GM08714 (cell line): ENCODE results near the gene ANKRD13D.
"Not testable (repeated sequence)": the region's sequence is repeated elsewhere in the genome, so short reads cannot be mapped to it uniquely, and the experiment has no call there.

Experiments used
- H3K4me3 ChIP-seq: fragments of 200-500 bp; sonication (Bioruptor generic); 2 replicates; pipeline ENCODE4 v1.5.1; 2014; ENCODE audit warnings: mild to moderate bottlenecking, low read length, inconsistent platforms
- ZNF274 ChIP-seq: IDR thresholded peaks from 2 replicates; pipeline ENCODE4 v1.6.1; 2012; ENCODE audit warnings: mild to moderate bottlenecking, low read depth, low read length

The ANKRD13D gene

GRCh38 chr11:67317205-67317887 is 28.2 kb downstream of the ANKRD13D start:
- peak overlapping the region; percentile 84 for H3K4me3 ChIP-seq
- TF ChIP-seq ZNF274, result no peak

DNA sequence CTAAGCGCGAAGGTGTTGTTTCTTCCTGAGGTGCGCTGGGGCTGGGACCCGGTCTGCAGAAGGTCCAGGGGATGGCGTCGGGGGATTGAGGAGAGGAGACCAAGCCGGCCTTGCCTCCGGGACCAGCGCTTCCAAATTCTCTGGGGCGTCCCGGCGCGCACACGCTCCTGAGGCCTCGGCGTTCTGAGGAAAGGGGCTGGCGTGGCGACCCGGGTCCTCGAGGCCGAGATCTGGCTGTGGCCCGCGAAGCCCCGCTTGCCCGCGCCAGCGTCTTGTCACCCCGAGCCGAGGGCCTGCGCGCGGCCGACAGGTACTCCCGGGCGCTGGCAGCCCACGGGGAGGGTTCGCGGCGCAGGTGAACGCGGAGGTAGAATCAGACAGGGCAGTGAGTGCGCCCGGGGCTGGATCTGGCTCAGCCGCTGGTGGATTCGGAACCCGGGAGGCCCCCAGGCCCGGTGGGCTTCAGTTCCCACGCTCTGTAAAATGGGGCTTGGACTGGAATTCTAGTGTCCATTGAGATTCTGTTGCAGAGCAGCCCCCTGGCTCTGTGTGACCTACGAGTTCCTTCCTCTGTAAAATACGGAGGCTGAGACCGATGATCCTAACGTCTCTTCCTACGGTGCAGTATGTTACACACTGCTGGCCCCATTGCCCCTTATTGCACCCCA is 28.9 kb downstream of the ANKRD13D start:
- TF ChIP-seq ZNF274, result no peak
- peak overlapping the region; percentile 84 for H3K4me3 ChIP-seq

GRCh38 chr11:67318876-67319275 is 29.8 kb downstream of the ANKRD13D start:
- H3K4me3 ChIP-seq, result not testable (repeated sequence)

GRCh38 chr11:67320011-67320410 is 30.9 kb downstream of the ANKRD13D start:
- no peak for TF ChIP-seq ZNF274
- no peak overlapping the region for H3K4me3 ChIP-seq

DNA sequence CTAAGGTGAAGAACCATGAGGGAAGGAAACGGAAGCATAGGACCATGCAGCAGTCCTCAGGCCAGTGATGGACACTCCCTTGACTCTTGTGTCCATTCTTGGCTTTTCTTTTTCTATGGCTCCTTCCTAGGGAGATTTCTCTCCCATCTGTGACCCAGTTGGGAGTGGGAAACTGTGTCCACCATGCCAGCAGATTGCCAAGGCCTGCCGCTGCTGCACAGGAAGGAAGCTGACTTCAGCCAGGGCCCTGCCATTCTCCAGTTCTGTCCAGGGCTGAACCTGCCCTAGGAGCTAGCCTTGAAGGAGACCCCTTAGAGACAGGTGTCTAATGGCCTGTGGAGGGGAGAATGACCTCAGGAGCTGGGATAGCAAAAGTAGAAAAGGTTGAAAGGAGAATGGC is 31.6 kb downstream of the ANKRD13D start:
- TF ChIP-seq ZNF274, result no peak
- H3K4me3 ChIP-seq, result no peak overlapping the region

- no peak for TF ChIP-seq ZNF274
- no peak overlapping the region for H3K4me3 ChIP-seq
These were observed 32.3 kb downstream of the ANKRD13D start for GRCh38 chr11:67321313-67321871.

GRCh38 chr11:67322049-67322448 is 32.9 kb downstream of the ANKRD13D start:
- no peak for TF ChIP-seq ZNF274
- no peak overlapping the region for H3K4me3 ChIP-seq

GRCh38 chr11:67323526-67323925 is 34.4 kb downstream of the ANKRD13D start:
- H3K4me3 ChIP-seq, result no peak overlapping the region
- no peak for TF ChIP-seq ZNF274

GRCh38 chr11:67332081-67332691 is 43.1 kb downstream of the ANKRD13D start:
- no peak overlapping the region for H3K4me3 ChIP-seq
- TF ChIP-seq ZNF274, result no peak

DNA sequence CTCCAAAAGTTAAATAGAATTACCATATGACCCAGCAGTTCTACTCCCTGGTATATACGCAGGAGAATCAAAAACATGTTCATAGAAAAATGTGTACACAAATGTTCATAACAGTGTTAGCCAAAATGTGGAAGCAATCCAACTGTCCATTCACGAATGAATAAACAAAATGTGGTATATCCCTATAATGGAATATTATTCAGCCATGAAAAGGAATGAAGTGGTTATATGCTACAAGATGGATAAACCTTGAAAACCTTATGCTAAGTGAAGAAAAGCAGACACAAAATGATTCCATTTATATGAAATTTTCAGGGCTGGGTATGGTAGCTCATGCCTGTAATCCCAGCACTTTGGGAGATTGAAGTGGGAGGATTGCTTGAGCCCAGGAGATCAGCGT is 48.2 kb downstream of the ANKRD13D start:
- TF ChIP-seq ZNF274, result no peak
- H3K4me3 ChIP-seq, result no peak overlapping the region

- no peak for TF ChIP-seq ZNF274
- no peak overlapping the region for H3K4me3 ChIP-seq
These were observed 55.2 kb downstream of the ANKRD13D start for GRCh38 chr11:67344264-67344663.

DNA sequence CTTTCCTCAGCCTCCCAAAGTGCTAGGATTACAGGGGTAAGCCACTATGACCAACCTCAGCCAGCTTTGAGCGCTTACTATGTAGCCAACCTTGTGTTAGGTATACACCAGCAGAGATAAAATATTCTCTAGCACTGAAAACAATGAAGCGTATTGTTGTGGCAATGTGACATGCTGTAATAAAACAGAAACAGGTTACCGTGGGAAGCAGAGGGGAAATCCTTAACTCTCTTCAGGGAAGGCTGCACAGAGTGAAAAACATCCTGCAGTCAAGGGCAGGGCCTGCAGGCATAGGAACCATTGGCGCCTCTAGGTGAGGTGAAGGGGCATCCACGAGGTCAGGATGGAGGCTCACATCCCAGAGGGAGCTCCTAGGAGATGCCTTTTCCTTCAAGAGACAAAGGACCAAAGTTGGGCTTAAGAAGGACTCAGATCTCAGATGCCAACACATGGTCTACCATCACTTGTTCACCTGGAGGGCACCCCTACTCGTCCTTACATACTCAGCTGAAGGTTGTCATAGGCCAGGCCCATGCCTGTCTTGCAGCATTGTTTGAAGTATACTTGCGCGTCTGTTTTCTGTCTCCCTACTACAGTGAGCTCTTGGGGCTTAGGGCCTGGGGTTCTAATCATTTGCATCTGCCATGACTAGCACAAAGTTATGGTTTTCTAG is 56.3 kb downstream of the ANKRD13D start:
- H3K4me3 ChIP-seq, result no peak overlapping the region
- no peak for TF ChIP-seq ZNF274

- no peak for TF ChIP-seq ZNF274
- H3K4me3 ChIP-seq, result no peak overlapping the region
These were observed 57.1 kb downstream of the ANKRD13D start for GRCh38 chr11:67345920-67346819.

- H3K4me3 ChIP-seq, result no peak overlapping the region
- no peak for TF ChIP-seq ZNF274
These were observed 59.1 kb downstream of the ANKRD13D start for GRCh38 chr11:67347964-67348749.
